WTC11 (cell line): ENCODE results near the gene SDHB. TPM values are rescaled to one million over a fixed set of nuclear protein-coding genes. Genes with fewer than 3 reads are reported as not detected.

ENCODE experiments used
- total RNA-seq: library from RNA; stranded (reverse); gene quantifications from 3 replicates; pipeline ENCODE4 v1.2.3, GENCODE V29; 2021

The SDHB gene
- total RNA-seq, 1 experiment from 2014 or later = 89.5 TPM

Other genes starting within 250 kb of the SDHB start
- gene RNU1-2, start 158.1 kb downstream of the SDHB start, total RNA-seq = 1,028 to 1,267 TPM (median 1,197 TPM) in 3 replicates
- gene CROCC, start 132.1 kb downstream of the SDHB start, total RNA-seq = 73.8 to 75.6 TPM (median 73.9 TPM) in 3 replicates
- gene MFAP2, start 73.4 kb downstream of the SDHB start, total RNA-seq = 136 to 144 TPM (median 141 TPM) in 3 replicates
- 84.8 to 95.9 TPM (median 93.1 TPM) in 3 replicates for gene ATP13A2, start 42.1 kb downstream of the SDHB start, total RNA-seq
- 3.8 to 5.1 TPM (median 4.4 TPM) in 3 replicates for gene PADI2, start 65.4 kb upstream of the SDHB start, total RNA-seq
- gene PADI1, start 151.1 kb upstream of the SDHB start, total RNA-seq = 0.15 to 0.57 TPM (median 0.18 TPM) in 3 replicates
- 0.61 to 2.0 TPM (median 1.9 TPM) in 3 replicates for gene PADI3, start 195.1 kb upstream of the SDHB start, total RNA-seq